Measurements from ENCODE around the gene RBBP8NL.

Gene RBBP8NL

DNA sequence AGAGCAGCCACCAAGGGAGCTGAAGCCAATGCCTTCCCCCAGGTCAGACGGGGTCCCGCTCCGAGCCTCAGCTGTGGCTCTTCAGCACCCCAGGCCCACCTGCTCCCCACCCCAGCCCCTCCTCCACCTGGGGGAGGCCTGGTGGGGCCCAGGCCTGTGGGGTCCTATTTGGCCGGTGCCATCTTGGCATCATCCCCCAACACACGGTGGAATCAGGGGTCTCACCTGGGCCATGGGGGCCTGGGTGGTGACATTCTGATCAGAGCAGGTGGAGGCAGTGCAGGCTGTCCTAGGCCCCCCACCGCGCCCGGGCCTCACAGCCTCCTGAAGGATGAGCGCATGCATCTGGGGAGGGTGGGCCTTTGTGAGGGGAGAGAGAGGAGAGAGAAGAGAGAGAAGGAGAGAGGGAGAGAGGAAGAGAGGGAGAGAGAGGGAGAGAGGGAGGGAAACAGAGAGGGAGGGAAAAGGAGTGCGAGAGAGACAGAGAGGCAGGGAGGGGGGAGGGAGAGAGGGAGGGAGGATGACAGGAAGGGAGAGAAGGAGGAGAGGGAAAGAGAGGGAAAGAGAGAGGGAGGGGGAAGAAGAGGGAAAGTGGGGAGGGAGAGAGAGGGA is 23.9 kb upstream of the RBBP8NL start:
- TF ChIP-seq ZC3H10 (CRISPR knock-in tag; IDR thresholded peaks at IDR 0.05) (no peak), TOX (CRISPR knock-in tag; IDR thresholded peaks at IDR 0.05; ENCODE audit: borderline replicate concordance) (no peak), ZNF8 (CRISPR knock-in tag; IDR thresholded peaks at IDR 0.05) (no peak), GLIS3 (CRISPR knock-in tag; IDR thresholded peaks at IDR 0.05) (no peak), CREB5 (CRISPR knock-in tag; IDR thresholded peaks at IDR 0.05; ENCODE audit: low read depth) (no peak)
- no peak for ATAC-seq

DNA sequence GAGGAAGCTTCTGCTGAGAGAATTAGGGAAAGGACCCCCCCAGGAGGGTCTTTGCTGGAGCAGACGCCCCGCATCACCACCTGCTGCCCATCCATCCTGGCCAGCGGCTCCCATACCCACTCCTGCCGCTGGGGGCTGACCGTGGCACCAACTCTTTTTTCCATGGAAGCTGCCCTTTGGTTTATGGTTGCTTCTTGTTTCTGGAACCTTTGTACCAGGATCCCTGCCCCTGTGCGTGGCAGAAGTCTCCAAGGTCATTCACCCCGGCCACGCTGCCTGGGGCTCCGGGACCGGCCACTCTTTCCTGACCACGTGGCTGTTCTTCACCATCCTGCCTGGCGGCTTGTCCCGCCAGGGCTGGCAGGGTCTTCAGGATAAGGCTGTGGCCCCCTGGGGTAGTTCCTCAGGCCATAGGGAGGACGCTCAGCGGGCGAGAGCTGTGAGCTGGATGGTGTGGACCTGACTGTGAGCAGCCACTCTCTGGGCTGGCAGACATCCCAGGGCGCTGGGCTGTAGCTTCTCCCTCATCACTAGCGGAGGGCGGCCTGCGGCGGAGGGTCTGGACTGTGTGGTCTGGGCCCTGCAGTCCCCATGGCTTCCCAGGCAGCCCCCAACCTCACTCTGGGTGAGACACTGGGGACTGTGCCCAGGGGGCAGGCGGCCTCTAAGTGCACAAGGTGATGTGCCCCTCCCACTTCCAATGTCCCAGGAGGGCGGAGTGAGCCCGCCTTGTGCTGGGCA is 22.8 kb upstream of the RBBP8NL start:
- peak; percentile 36 for ATAC-seq
- TF ChIP-seq SNAI2 (CRISPR knock-in tag; IDR thresholded peaks at IDR 0.05) = no peak
- no peak for TF ChIP-seq RARB (CRISPR knock-in tag; IDR thresholded peaks at IDR 0.05)
- TF ChIP-seq, protein P1, sequence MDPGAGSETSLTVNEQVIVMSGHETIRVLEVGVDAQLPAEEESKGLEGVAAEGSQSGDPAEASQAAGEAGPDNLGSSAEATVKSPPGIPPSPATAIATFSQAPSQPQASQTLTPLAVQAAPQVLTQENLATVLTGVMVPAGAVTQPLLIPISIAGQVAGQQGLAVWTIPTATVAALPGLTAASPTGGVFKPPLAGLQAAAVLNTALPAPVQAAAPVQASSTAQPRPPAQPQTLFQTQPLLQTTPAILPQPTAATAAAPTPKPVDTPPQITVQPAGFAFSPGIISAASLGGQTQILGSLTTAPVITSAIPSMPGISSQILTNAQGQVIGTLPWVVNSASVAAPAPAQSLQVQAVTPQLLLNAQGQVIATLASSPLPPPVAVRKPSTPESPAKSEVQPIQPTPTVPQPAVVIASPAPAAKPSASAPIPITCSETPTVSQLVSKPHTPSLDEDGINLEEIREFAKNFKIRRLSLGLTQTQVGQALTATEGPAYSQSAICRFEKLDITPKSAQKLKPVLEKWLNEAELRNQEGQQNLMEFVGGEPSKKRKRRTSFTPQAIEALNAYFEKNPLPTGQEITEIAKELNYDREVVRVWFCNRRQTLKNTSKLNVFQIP (CRISPR knock-in tag; IDR thresholded peaks at IDR 0.05; ENCODE audit: borderline replicate concordance, low read depth) = no peak
- no peak for TF ChIP-seq GLIS3 (CRISPR knock-in tag; IDR thresholded peaks at IDR 0.05)
- TF ChIP-seq ZNF565 (CRISPR knock-in tag; conservative IDR thresholded peaks at IDR 0.05; ENCODE audit: low read depth) = no peak
- no peak for TF ChIP-seq ZC3H10 (CRISPR knock-in tag; IDR thresholded peaks at IDR 0.05)
- TF ChIP-seq ZNF70 (CRISPR knock-in tag; IDR thresholded peaks at IDR 0.05) = no peak
- no peak for TF ChIP-seq ZNF8 (CRISPR knock-in tag; IDR thresholded peaks at IDR 0.05)
- no peak for TF ChIP-seq ISL1 (CRISPR knock-in tag; IDR thresholded peaks at IDR 0.05)
- no peak for TF ChIP-seq OSR1 (CRISPR knock-in tag; IDR thresholded peaks at IDR 0.05)
- no peak for TF ChIP-seq ZFP30 (CRISPR knock-in tag; IDR thresholded peaks at IDR 0.05)
- no peak for TF ChIP-seq ESRRG (CRISPR knock-in tag; IDR thresholded peaks at IDR 0.05)
- no peak for TF ChIP-seq PATZ1 (CRISPR knock-in tag; IDR thresholded peaks at IDR 0.05; ENCODE audit: borderline replicate concordance)
- TF ChIP-seq, protein P2, sequence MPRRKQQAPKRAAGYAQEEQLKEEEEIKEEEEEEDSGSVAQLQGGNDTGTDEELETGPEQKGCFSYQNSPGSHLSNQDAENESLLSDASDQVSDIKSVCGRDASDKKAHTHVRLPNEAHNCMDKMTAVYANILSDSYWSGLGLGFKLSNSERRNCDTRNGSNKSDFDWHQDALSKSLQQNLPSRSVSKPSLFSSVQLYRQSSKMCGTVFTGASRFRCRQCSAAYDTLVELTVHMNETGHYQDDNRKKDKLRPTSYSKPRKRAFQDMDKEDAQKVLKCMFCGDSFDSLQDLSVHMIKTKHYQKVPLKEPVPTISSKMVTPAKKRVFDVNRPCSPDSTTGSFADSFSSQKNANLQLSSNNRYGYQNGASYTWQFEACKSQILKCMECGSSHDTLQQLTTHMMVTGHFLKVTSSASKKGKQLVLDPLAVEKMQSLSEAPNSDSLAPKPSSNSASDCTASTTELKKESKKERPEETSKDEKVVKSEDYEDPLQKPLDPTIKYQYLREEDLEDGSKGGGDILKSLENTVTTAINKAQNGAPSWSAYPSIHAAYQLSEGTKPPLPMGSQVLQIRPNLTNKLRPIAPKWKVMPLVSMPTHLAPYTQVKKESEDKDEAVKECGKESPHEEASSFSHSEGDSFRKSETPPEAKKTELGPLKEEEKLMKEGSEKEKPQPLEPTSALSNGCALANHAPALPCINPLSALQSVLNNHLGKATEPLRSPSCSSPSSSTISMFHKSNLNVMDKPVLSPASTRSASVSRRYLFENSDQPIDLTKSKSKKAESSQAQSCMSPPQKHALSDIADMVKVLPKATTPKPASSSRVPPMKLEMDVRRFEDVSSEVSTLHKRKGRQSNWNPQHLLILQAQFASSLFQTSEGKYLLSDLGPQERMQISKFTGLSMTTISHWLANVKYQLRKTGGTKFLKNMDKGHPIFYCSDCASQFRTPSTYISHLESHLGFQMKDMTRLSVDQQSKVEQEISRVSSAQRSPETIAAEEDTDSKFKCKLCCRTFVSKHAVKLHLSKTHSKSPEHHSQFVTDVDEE (CRISPR knock-in tag; IDR thresholded peaks at IDR 0.05) = no peak
- no peak for TF ChIP-seq PPARA (CRISPR knock-in tag; IDR thresholded peaks at IDR 0.05; ENCODE audit: borderline replicate concordance)
- TF ChIP-seq CREB5 (CRISPR knock-in tag; IDR thresholded peaks at IDR 0.05; ENCODE audit: low read depth) = no peak
- TF ChIP-seq TOX (CRISPR knock-in tag; IDR thresholded peaks at IDR 0.05; ENCODE audit: borderline replicate concordance) = no peak
- TF ChIP-seq ARNTL (CRISPR knock-in tag; IDR thresholded peaks at IDR 0.05; ENCODE audit: borderline replicate concordance, low read depth) = no peak
- TF ChIP-seq, protein P3, sequence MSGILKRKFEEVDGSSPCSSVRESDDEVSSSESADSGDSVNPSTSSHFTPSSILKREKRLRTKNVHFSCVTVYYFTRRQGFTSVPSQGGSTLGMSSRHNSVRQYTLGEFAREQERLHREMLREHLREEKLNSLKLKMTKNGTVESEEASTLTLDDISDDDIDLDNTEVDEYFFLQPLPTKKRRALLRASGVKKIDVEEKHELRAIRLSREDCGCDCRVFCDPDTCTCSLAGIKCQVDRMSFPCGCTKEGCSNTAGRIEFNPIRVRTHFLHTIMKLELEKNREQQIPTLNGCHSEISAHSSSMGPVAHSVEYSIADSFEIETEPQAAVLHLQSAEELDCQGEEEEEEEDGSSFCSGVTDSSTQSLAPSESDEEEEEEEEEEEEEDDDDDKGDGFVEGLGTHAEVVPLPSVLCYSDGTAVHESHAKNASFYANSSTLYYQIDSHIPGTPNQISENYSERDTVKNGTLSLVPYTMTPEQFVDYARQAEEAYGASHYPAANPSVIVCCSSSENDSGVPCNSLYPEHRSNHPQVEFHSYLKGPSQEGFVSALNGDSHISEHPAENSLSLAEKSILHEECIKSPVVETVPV (CRISPR knock-in tag; IDR thresholded peaks at IDR 0.05) = no peak
- TF ChIP-seq CSDC2 (CRISPR knock-in tag; IDR thresholded peaks at IDR 0.05) = no peak

All from SK-N-SH treated with all-trans-retinoic acid at 6 μM for 48 hours (cell line).